ENCODE measurements around the gene USP11. TPM values are rescaled to one million over a fixed set of nuclear protein-coding genes. Genes with fewer than 3 reads are reported as not detected.
A peak's percentile ranks its signal among the peaks of the same experiment; 100 is the strongest.

Gene USP11
- total RNA-seq, 4 donors from 2014 or later, result 27.6 to 41.3 (median 32.3) TPM

- ATAC-seq (ENCODE audit: low FRiP score) (no peak), DNase-seq (ENCODE audit: low spot score) (no peak)
- TF ChIP-seq CTCF (IDR thresholded peaks at IDR 0.05), result no peak
Measured at GRCh38 chrX:47202316-47202715, 30.5 kb upstream of the USP11 start.

- TF ChIP-seq CTCF (IDR thresholded peaks at IDR 0.05), result no peak
- ATAC-seq (ENCODE audit: low FRiP score) (no peak), DNase-seq (ENCODE audit: low spot score) (no peak)
Measured at GRCh38 chrX:47202877-47203276, 29.9 kb upstream of the USP11 start.

- TF ChIP-seq CTCF (IDR thresholded peaks at IDR 0.05), result no peak
- ATAC-seq (ENCODE audit: low FRiP score) (no peak), DNase-seq (ENCODE audit: low spot score) (no peak)
Measured at GRCh38 chrX:47204970-47205369, 27.8 kb upstream of the USP11 start.

GRCh38 chrX:47206316-47206715 lies 26.5 kb upstream of the USP11 start:
- ATAC-seq (ENCODE audit: low FRiP score), result peak; percentile 50
- no peak for DNase-seq (ENCODE audit: low spot score)
- TF ChIP-seq CTCF (IDR thresholded peaks at IDR 0.05), result no peak

- DNase-seq (ENCODE audit: low spot score), result no peak
- no peak for TF ChIP-seq CTCF (IDR thresholded peaks at IDR 0.05)
- no peak for ATAC-seq (ENCODE audit: low FRiP score)
Measured at GRCh38 chrX:47208108-47208507, 24.7 kb upstream of the USP11 start.

GRCh38 chrX:47209508-47210238 lies 23.1 kb upstream of the USP11 start:
- DNase-seq (ENCODE audit: low spot score), result no peak
- no peak for ATAC-seq (ENCODE audit: low FRiP score)
- no peak for TF ChIP-seq CTCF (IDR thresholded peaks at IDR 0.05)
